Neural cell (in vitro differentiated cells): ENCODE results near the gene DNHD1. TPM values are rescaled to one million over a fixed set of nuclear protein-coding genes. Genes with fewer than 3 reads are reported as not detected.

Source experiments
- H2AFZ ChIP-seq: fragments of 200-600, 300-800 bp; sonication (generic), shearing (Covaris generic); 2 replicates; pipeline ENCODE4 v1.6.0; 2014; ENCODE audit warnings: low read depth, mild to moderate bottlenecking, antibody characterized with exemption, low read length, moderate library complexity
- H3F3A ChIP-seq: fragments of 200-600 bp; shearing (Covaris generic); 2 replicates; pipeline ENCODE4 v1.6.1; 2016; ENCODE audit warnings: mild to moderate bottlenecking, moderate library complexity, mixed read lengths, antibody characterized with exemption, low read length; ENCODE audit not compliant: insufficient read depth, poor library complexity, severe bottlenecking
- H3K27ac ChIP-seq: fragments of 200-600, 300-800 bp; sonication (generic), shearing (Covaris generic); 2 replicates; pipeline ENCODE4 v1.5.1; 2014; ENCODE audit warnings: mild to moderate bottlenecking, low read length, moderate library complexity
- H3K27me3 ChIP-seq: fragments of 300-800, 200-600 bp; sonication (generic), shearing (Covaris generic); 2 replicates; pipeline ENCODE4 v1.6.0; 2014; ENCODE audit warnings: mild to moderate bottlenecking, low read depth, low read length, moderate library complexity; ENCODE audit not compliant: insufficient read depth
- H3K36me3 ChIP-seq: fragments of 300-800, 200-600 bp; sonication (generic), shearing (Covaris generic); 2 replicates; pipeline ENCODE4 v1.5.1; 2014; ENCODE audit warnings: mild to moderate bottlenecking, antibody characterized with exemption, low read length, moderate library complexity; ENCODE audit not compliant: insufficient read depth
- H3K4me2 ChIP-seq: fragments of 300-800, 200-600 bp; sonication (generic), shearing (Covaris generic); 2 replicates; pipeline ENCODE4 v1.6.0; 2014; ENCODE audit warnings: mild to moderate bottlenecking, low read length
- H3K4me3 ChIP-seq: fragments of 300-800, 200-600 bp; sonication (generic), shearing (Covaris generic); 2 replicates; pipeline ENCODE4 v1.5.1; 2014; ENCODE audit warnings: mild to moderate bottlenecking, low read length, moderate library complexity
- H3K79me2 ChIP-seq: fragments of 200-600 bp; shearing (Covaris generic); replicated peaks from 2 replicates; pipeline ENCODE4 v1.6.0; 2014; ENCODE audit warnings: mild to moderate bottlenecking, low read length, moderate library complexity; ENCODE audit not compliant: insufficient read depth
- H3K9ac ChIP-seq: fragments of 300-800, 200-600 bp; sonication (generic), shearing (Covaris generic); 2 replicates; pipeline ENCODE4 v1.6.1; 2016; ENCODE audit warnings: mild to moderate bottlenecking, low read length, mixed read lengths
- H3K9me2 ChIP-seq: fragments of 200-600 bp; shearing (Covaris generic); 2 replicates; pipeline ENCODE4 v1.6.1; 2016; ENCODE audit warnings: mild to moderate bottlenecking, low read length, mixed read lengths; ENCODE audit not compliant: insufficient read depth
- H3K9me3 ChIP-seq: fragments of 200-600, 300-800 bp; sonication (generic), shearing (Covaris generic); 2 replicates; pipeline ENCODE4 v1.6.1; 2016; ENCODE audit warnings: mild to moderate bottlenecking, mixed run types, low read length, moderate library complexity, mixed read lengths
- H4K20me1 ChIP-seq: fragments of 200-600 bp; shearing (Covaris generic); 2 replicates; pipeline ENCODE4 v1.6.1; 2016; ENCODE audit warnings: mild to moderate bottlenecking, mixed run types; ENCODE audit not compliant: insufficient read depth
- CTCF ChIP-seq: fragments of 450-650 bp; IDR thresholded peaks from 2 replicates; pipeline ENCODE4 v1.5.1; 2014; ENCODE audit warnings: antibody characterized with exemption, mild to moderate bottlenecking, moderate library complexity; ENCODE audit not compliant: poor library complexity, severe bottlenecking
- EP300 ChIP-seq: fragments of 450-650 bp; conservative IDR thresholded peaks from 2 replicates; pipeline ENCODE4 v1.6.1; 2014; ENCODE audit warnings: antibody characterized with exemption, mild to moderate bottlenecking, moderate library complexity; ENCODE audit not compliant: poor library complexity, severe bottlenecking
- EZH2 ChIP-seq: fragments of 200-600, 300-800 bp; shearing (Covaris generic), sonication (generic); IDR thresholded peaks from 2 replicates; pipeline ENCODE4 v1.6.1; 2014; ENCODE audit warnings: antibody characterized with exemption, low read length, borderline replicate concordance, mild to moderate bottlenecking; ENCODE audit not compliant: insufficient read depth, poor library complexity, severe bottlenecking
- MXI1 ChIP-seq: fragments of 450-650 bp; conservative IDR thresholded peaks from 2 replicates; pipeline ENCODE4 v1.6.1; 2014; ENCODE audit warnings: antibody characterized with exemption, mild to moderate bottlenecking; ENCODE audit not compliant: poor library complexity, severe bottlenecking
- POLR2AphosphoS5 ChIP-seq: IDR thresholded peaks from 2 replicates; pipeline ENCODE4 v1.6.1; 2012
- RAD21 ChIP-seq: fragments of 450-650 bp; conservative IDR thresholded peaks from 2 replicates; pipeline ENCODE4 v1.6.1; 2014; ENCODE audit warnings: antibody characterized with exemption, mild to moderate bottlenecking, moderate library complexity
- REST ChIP-seq: IDR thresholded peaks from 2 replicates; pipeline ENCODE4 v1.6.1; 2012; ENCODE audit warnings: borderline replicate concordance
- SMC3 ChIP-seq: fragments of 450-650 bp; conservative IDR thresholded peaks from 2 replicates; pipeline ENCODE4 v1.6.1; 2014; ENCODE audit warnings: antibody characterized with exemption, mild to moderate bottlenecking, moderate library complexity; ENCODE audit not compliant: poor library complexity
- TAF1 ChIP-seq: IDR thresholded peaks from 2 replicates; pipeline ENCODE4 v1.6.1; 2012; ENCODE audit warnings: low read depth
- polyA plus RNA-seq: library from polyadenylated mRNA; depleted of rRNA; stranded (reverse); fragments of >200 nt; gene quantifications from 2 replicates; pipeline ENCODE4 v1.2.3, GENCODE V29; 2014

DNHD1 gene
- polyA plus RNA-seq, 1 donor from 2014 or later, result 5.1 TPM

- no peak overlapping the region for H3K9ac ChIP-seq
- no peak overlapping the region for H3K4me3 ChIP-seq
- H3F3A ChIP-seq, result no peaks in the 10 kb centered on the region
- H2AFZ ChIP-seq, result no peak overlapping the region
- H3K4me2 ChIP-seq, result no peak overlapping the region
- no peaks in the 10 kb centered on the region for H3K36me3 ChIP-seq
- H3K27me3 ChIP-seq, result no peaks in the 10 kb centered on the region
- peaks cover 16% of the 10 kb centered on the region for H3K79me2 ChIP-seq
- no peak overlapping the region for H3K27ac ChIP-seq
- H3K9me3 ChIP-seq, result no peaks in the 10 kb centered on the region
- no peaks in the 10 kb centered on the region for H4K20me1 ChIP-seq
- H3K9me2 ChIP-seq, result no peaks in the 10 kb centered on the region
- TF ChIP-seq CTCF, result no peak
- TF ChIP-seq EZH2, result no peak
- no peak for TF ChIP-seq TAF1
- no peak for TF ChIP-seq REST
- TF ChIP-seq EP300, result no peak
- TF ChIP-seq MXI1, result no peak
- no peak for TF ChIP-seq POLR2AphosphoS5
- TF ChIP-seq RAD21, result no peak
- no peak for TF ChIP-seq SMC3
These were observed 11.4 kb upstream of the DNHD1 start for GRCh38 chr11:6485661-6486060.

GRCh38 chr11:6486256-6486655 is 10.8 kb upstream of the DNHD1 start:
- TF ChIP-seq EZH2 (no peak), REST (no peak), SMC3 (no peak), TAF1 (no peak), RAD21 (no peak), POLR2AphosphoS5 (no peak), MXI1 (no peak)
- no peak overlapping the region for H3K4me2 ChIP-seq
- H3K79me2 ChIP-seq, result peaks cover 12% of the 10 kb centered on the region
- H3K9me3 ChIP-seq, result no peaks in the 10 kb centered on the region
- no peaks in the 10 kb centered on the region for H3F3A ChIP-seq
- no peaks in the 10 kb centered on the region for H4K20me1 ChIP-seq
- no peak overlapping the region for H3K27ac ChIP-seq
- H3K27me3 ChIP-seq, result no peaks in the 10 kb centered on the region
- H3K36me3 ChIP-seq, result no peaks in the 10 kb centered on the region
- no peak overlapping the region for H3K4me3 ChIP-seq
- no peaks in the 10 kb centered on the region for H3K9me2 ChIP-seq
- H3K9ac ChIP-seq, result no peak overlapping the region
- H2AFZ ChIP-seq, result no peak overlapping the region
